Rectal smooth muscle tissue (tissue), 1 donor: ENCODE results near the gene GON4L.
A peak's percentile ranks its signal among the peaks of the same experiment; 100 is the strongest.
"Not testable (repeated sequence)": the region's sequence is repeated elsewhere in the genome, so short reads cannot be mapped to it uniquely, and the experiment has no call there.

Experiments used
- H3K27ac ChIP-seq: one replicate; pipeline ENCODE4 v1.7.0; 2013; ENCODE audit warnings: low read depth, low read length, inconsistent platforms
- H3K27me3 ChIP-seq: one replicate; pipeline ENCODE4 v1.7.0; 2013; ENCODE audit warnings: low read length; ENCODE audit not compliant: control insufficient read depth, insufficient read depth
- H3K36me3 ChIP-seq: one replicate; pipeline ENCODE4 v1.7.0; 2013; ENCODE audit warnings: low read length; ENCODE audit not compliant: control insufficient read depth, insufficient read depth
- H3K4me1 ChIP-seq: one replicate; pipeline ENCODE4 v1.7.0; 2013; ENCODE audit warnings: low read length; ENCODE audit not compliant: control insufficient read depth, insufficient read depth
- H3K4me3 ChIP-seq: one replicate; pipeline ENCODE4 v1.7.0; 2013; ENCODE audit warnings: low read length
- H3K9ac ChIP-seq: one replicate; pipeline ENCODE4 v1.7.0; 2013; ENCODE audit warnings: low read length

The GON4L gene

DNA sequence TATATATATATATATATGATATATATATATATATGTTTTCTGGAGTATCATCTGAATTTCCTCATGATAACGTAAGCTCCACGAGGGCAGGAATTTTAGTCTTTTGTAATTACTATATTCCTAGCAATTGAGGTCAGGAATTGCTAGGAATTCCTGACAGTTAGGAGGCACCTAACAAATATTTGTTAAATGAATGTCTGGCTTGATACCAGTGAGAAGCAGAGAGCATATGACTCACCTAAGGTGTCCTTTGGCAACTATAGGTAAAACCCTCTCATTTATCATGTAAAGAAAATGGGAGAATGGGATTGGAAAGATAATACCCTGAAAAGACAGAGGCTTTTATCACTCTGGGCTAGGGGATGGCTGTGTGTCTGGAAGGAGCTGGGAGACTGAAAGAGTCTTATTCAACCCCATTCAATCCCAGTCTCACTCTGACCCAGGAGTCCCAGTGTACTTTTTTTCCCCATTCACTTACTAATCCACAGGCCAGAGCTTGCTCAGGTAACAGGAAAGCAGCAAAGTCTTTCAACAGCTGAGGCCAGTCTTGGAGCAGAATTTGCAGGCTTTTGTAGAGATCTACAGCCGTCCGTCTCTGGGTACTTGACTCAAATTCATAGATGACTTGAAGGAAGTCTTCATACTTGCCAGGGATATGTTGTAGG is 96.9 kb downstream of the GON4L start:
- no peaks in the 10 kb centered on the region for H3K4me1 ChIP-seq
- no peaks in the 10 kb centered on the region for H3K27me3 ChIP-seq
- H3K9ac ChIP-seq: no peak overlapping the region
- H3K36me3 ChIP-seq: peaks cover 28% of the 10 kb centered on the region
- H3K27ac ChIP-seq: no peak overlapping the region
- no peak overlapping the region for H3K4me3 ChIP-seq

DNA sequence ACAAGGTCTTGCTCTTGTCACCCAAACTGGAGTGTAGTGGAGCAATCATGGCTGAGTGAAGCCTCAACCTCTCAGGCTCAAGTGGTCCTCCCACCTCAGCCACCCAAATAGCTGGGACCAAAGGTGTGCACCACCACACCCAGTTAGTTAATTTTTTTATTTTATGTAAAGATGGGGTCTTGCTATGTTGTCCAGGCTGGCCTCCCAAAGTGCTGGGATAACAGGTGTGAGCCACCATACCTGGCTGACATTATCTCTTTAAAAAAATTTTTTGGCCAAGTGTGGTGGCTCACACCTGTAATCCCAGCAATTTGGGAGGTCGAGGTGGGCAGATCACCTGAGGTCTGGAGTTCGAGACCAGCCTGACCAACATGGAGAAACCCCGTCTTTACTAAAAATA is 98.0 kb downstream of the GON4L start:
- H3K9ac ChIP-seq, H3K4me3 ChIP-seq, H3K4me1 ChIP-seq, H3K27me3 ChIP-seq, H3K27ac ChIP-seq: not testable (repeated sequence)
- H3K36me3 ChIP-seq: peaks cover 26% of the 10 kb centered on the region

DNA sequence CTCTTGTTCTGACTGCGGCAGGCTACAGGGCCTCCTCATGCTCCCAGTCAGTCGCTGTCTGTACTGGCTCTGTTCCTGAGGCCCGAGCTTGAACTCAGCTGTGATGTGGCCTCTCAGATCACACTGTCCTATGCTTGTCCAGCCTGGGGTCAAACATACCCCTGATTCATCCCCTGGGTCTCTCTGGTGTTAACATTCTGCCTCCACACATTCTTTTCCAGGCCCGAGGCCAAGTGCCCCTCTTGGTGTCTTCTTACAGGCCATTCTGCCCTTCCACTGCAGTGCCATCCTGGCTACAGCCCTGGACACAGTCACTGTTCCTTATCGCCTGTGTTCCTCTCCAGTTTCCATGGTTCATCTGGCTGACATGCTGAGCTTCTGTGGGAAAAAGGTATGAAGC is 108.9 kb downstream of the GON4L start:
- not testable (repeated sequence) for H3K27me3 ChIP-seq, H3K4me3 ChIP-seq, H3K4me1 ChIP-seq, H3K9ac ChIP-seq, H3K36me3 ChIP-seq, H3K27ac ChIP-seq

DNA sequence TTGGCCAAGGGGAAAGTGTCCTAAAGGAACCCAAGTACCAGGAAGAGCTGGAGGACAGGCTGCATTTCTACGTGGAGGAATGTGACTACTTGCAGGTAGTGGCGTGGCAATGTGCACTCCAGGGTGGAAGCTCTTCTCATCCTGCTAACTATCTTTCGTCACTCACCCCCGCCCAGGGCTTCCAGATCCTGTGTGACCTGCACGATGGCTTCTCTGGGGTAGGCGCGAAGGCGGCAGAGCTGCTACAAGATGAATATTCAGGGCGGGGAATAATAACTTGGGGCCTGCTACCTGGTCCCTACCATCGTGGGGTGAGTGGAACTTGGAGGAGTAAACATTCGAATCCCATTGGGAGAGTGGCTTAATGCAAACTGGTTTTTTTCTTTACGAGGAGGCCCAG is 109.4 kb downstream of the GON4L start:
- not testable (repeated sequence) for H3K9ac ChIP-seq, H3K4me3 ChIP-seq, H3K36me3 ChIP-seq, H3K4me1 ChIP-seq, H3K27ac ChIP-seq, H3K27me3 ChIP-seq

DNA sequence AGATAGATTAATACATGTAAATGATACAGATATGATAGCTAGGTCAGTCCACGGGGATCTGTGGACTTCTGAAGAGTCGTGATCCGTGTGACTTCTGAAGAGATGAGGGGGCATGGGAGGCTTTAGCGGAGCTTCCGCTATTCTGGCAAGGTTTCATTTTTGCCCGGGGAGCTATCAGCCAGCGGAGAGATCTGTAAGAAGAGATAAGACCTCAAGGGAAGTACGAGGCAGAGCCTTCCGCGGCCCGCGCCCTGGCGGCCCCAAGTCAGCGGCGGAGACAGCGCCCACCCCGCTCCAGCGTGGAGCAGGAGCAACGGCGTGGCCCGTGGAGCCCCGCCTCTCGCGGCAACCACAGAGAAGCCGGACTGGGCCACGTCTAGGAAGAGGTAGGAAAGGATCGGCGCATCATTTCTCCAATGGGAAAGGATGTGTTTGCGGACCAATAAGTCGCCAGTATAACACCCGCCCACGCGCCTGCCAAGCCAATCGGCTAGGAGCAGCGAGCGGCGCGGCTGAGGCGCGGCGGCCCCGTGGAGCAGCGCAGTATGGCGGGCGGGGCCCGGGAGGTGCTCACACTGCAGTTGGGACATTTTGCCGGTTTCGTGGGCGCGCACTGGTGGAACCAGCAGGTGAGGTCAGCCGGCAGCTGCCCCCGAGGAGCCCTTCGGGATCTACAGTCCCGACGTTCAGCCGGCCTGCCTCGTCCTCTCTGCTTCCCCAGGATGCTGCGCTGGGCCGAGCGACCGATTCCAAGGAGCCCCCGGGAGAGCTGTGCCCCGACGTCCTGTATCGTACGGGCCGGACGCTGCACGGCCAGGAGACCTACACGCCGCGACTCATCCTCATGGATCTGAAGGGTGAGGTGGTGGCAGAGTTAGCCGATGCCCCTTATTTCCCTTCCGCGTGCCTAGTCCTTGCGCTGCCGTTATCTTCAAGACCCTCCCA is 111.5 kb downstream of the GON4L start:
- peak overlapping the region; percentile 80 for H3K4me3 ChIP-seq
- peak overlapping the region; percentile 32 for H3K9ac ChIP-seq
- not testable (repeated sequence) for H3K27me3 ChIP-seq, H3K4me1 ChIP-seq, H3K36me3 ChIP-seq
- H3K27ac ChIP-seq: peak overlapping the region; percentile 46

DNA sequence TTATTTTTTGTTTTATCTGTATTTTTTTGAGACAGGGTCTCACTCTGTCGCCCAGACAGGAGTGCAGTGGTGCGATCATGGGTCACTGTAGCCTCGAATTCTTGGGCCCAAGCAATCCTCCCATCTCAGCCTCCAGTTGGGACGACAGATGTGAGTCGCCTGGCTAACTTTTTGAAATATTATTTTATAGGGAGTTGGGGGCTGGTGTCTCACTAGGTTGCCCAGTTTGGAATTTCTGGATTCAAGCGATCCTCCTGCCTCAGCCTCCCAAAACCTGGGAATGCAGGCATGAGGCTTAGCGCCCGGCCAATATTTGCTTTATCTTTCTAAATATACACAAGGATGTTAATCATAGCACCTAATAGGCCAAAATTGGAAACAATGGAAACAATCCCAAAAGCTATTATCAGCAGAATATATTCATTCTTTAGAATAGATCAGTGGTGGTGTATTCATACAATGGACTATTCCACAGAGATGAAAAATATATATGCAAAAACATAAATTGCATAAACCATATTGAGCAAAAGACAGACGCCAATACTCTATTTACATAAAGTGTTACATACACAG is 112.2 kb downstream of the GON4L start:
- H3K27ac ChIP-seq: peak overlapping the region; percentile 46
- peak overlapping the region; percentile 80 for H3K4me3 ChIP-seq
- H3K36me3 ChIP-seq: peaks cover 3% of the 10 kb centered on the region
- no peaks in the 10 kb centered on the region for H3K27me3 ChIP-seq
- H3K9ac ChIP-seq: peak overlapping the region; percentile 32
- H3K4me1 ChIP-seq: peaks cover 4% of the 10 kb centered on the region

DNA sequence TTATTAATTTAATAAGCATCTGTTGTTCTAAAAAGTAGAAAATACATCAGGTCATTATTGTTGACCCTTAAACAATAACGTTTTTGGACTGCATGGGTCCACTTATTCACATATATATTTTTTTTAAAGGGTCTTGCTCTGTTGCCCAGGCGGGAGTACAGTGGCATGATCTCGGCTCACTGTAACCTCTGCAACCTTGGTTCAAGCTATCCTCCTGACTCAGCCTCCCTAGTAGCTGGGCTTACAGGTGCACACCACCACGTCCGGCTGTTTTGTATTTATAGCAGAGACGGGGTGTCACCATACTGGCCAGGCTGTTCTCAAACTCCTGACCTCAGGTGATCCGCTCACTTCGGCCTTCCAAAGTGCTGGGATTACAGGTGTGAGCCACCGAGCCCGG is 115.1 kb downstream of the GON4L start:
- H3K27me3 ChIP-seq: no peaks in the 10 kb centered on the region
- no peak overlapping the region for H3K27ac ChIP-seq
- no peak overlapping the region for H3K4me3 ChIP-seq
- H3K9ac ChIP-seq: no peak overlapping the region
- H3K4me1 ChIP-seq: peaks cover 4% of the 10 kb centered on the region
- peaks cover 9% of the 10 kb centered on the region for H3K36me3 ChIP-seq

DNA sequence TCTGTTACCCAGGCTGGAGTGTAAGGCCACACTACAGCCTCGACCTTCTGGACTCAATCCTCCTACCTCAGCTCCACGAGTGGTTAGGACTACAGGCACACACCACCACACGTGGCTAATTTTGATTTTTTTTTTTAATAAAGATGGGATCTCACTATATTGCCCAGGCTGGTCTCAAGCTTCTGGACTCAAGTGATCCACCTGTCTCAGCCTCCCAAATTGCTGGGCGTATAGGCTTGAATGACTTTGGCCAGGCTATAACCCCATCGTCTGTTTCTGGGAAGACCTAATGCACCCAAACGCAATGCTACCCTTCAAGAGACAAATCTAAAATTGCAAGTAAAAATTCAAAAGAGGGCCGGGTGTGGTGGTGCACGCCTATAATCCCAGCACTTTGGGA is 116.0 kb downstream of the GON4L start:
- no peak overlapping the region for H3K9ac ChIP-seq
- H3K4me1 ChIP-seq: peaks cover 4% of the 10 kb centered on the region
- H3K4me3 ChIP-seq: no peak overlapping the region
- peaks cover 9% of the 10 kb centered on the region for H3K36me3 ChIP-seq
- no peak overlapping the region for H3K27ac ChIP-seq
- no peaks in the 10 kb centered on the region for H3K27me3 ChIP-seq

DNA sequence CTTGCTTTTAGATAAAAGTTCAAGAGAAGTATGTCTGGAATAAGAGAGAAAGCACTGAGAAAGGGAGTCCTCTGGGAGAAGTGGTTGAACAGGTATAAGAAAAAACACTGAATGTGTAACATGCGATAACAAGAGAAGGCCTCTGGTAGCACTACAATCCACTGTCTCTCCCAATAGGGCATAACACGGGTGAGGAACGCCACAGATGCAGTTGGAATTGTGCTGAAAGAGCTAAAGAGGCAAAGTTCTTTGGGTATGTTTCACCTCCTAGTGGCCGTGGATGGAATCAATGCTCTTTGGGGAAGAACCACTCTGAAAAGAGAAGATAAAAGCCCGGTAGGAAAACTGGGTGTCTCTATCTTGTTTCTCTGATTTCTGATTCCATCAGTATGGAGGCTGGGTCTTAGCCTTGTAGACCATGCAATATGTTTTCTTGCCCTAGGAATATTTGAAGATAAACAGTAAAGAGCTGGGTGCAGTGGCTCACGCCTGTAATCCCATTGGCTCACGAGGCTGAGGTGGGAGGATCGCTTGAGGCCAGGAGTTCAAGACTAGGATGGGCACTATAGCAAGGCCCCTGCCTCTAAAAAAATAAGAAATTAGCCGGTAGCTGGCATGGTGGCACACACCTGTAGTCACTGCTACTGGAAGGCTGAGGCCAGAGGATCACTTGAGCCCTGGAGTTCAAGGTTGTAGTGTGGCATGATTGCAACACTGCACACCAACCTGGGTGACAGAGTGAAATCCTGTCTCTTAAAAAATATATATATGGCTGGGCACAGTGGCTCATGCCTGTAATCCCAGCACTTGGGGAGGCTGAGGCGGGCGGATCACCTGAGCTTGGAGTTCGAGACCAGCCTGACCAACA is 127.7 kb downstream of the GON4L start:
- Histone ChIP-seq H3K4me1 (no peaks in the 10 kb centered on the region), H3K9ac (no peak overlapping the region), H3K4me3 (no peak overlapping the region), H3K27me3 (no peaks in the 10 kb centered on the region), H3K27ac (no peak overlapping the region), H3K36me3 (peaks cover 5% of the 10 kb centered on the region)

DNA sequence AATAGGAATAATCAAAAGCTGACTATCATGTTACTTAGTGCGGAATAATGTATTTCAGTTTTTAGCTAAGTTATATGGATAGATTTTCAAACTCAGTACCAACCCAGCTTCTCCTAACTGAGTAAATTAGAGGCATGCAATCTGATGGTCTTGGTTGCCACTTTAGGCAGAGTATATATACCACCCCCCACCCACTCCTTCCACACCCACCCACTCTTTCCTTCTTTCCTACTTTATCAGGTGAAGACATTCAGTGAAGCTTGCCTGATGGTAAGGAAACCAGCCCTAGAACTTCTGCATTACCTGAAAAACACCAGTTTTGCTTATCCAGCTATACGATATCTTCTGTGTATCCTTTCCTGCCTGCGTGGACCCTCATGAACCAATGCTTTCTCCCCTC is 131.9 kb downstream of the GON4L start:
- Histone ChIP-seq H3K36me3 (peaks cover 2% of the 10 kb centered on the region), H3K27ac (no peak overlapping the region), H3K4me1 (no peaks in the 10 kb centered on the region), H3K4me3 (no peak overlapping the region), H3K9ac (no peak overlapping the region), H3K27me3 (no peaks in the 10 kb centered on the region)

DNA sequence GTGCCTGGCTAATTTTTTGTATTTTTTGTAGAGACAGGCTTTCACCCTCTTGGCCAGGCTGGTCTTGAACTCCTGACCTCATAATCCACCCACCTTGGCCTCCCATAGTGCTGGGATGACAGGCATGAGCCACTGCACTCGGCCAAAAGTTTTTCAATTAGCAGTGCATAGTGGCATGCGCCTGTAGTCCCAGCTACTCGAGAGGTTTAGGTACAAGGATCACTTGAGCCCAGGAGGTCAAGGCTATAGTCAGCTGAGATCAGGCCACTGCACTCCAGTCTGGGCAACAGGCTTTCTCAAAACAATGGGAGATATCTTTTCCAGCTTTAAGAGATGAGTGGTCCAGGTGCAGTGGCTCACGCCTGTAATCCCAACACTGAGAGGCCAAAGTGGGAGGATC is 137.3 kb downstream of the GON4L start:
- Histone ChIP-seq H3K36me3 (peaks cover 2% of the 10 kb centered on the region), H3K4me3 (no peak overlapping the region), H3K4me1 (no peaks in the 10 kb centered on the region), H3K9ac (no peak overlapping the region), H3K27ac (no peak overlapping the region), H3K27me3 (no peaks in the 10 kb centered on the region)

DNA sequence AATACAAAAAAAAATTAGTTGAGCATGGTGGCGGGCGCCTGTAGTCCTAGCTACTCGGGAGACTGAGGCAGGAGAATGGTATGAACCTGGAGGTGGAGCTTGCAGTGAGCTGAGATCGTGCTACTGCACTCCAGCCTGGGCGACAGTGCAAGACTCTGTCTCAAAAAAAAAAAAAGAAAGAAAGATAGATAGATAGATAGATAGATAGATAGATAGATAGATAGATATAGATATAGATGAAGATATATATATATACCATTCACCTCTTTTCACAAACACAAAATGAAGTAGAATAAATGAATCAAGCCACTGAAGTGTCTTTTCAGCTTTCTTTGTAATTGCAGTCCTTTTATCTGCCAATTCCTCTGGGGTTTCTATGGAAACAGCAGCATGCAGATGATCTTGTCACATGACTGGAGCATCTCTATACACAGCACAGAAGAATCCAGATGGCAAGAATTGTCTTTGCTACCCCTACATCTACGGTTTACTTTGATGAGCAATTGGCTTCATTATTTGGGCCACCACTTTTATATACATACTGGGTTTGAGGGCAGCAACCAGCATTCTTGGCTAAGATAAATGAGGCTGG is 138.4 kb downstream of the GON4L start:
- H3K36me3 ChIP-seq, H3K27me3 ChIP-seq, H3K4me3 ChIP-seq, H3K27ac ChIP-seq, H3K4me1 ChIP-seq, H3K9ac ChIP-seq: not testable (repeated sequence)
